Measurements from ENCODE around the gene RANBP1. TPM values are rescaled to one million over a fixed set of nuclear protein-coding genes. Genes with fewer than 3 reads are reported as not detected.

Gene RANBP1
- total and polyA plus RNA-seq, 11 donors = 29.3 to 85.3 (median 41.5) TPM

DNA sequence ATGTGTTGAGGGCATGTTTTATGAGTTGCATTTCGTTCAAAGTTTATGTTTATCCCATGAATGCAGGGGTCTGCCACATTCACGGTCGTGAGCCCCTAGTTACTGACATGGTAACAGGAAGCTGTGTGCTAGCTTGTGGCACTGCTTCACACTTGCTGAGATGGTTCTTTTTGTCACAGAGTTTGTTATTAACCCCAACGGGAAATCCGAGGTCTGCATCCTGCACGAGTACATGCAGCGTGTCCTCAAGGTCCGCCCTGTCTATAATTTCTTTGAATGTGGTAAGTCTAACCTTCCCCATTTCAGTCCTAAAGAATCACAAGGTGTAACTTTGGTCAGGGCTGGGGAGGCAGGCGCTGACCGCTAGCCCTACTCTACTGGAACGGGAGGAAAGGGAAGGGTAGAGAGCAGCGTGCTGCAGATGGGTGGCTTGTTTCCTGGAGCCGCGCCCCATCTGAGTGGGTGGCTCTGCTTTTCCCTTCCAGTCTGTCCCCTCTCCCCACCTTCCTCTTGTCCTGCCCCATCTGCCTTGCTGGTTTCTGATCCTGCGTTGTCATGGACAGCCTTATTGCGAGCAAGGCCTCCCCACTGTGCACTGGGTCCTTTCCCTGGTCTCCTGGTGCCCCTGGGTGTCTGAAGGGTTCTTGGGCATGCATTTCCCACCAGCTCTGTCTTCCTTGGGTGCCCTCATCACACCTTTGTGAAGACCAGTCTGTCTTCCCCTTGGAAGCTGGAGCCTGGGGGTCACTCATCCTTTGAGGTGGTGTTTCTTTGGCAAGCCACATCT lies 24.0 kb upstream of the RANBP1 start:
- H3K36me3 ChIP-seq = peaks cover 6 to 100% (median 100%) of the 10 kb centered on the region in 9 donors
- peak overlapping the region in 1 of 12 donors; percentile 9 for H3K27ac ChIP-seq
- 92 to 95% (median 93%) methylated on average over 16 of the region's 16 CpGs for WGBS, 4 donors
- ATAC-seq (no peak), DNase-seq (peak in 2 of 5 donors; percentile 4 to 9)
- H3K4me1 ChIP-seq = peaks cover 0 to 13% (median 3%) of the 10 kb centered on the region in 12 donors
- peaks cover 0 to 7% (median 0%) of the 10 kb centered on the region in 12 donors for H3K9me3 ChIP-seq
- no peaks in the 10 kb centered on the region for H3K27me3 ChIP-seq
- TF ChIP-seq, protein P1, sequence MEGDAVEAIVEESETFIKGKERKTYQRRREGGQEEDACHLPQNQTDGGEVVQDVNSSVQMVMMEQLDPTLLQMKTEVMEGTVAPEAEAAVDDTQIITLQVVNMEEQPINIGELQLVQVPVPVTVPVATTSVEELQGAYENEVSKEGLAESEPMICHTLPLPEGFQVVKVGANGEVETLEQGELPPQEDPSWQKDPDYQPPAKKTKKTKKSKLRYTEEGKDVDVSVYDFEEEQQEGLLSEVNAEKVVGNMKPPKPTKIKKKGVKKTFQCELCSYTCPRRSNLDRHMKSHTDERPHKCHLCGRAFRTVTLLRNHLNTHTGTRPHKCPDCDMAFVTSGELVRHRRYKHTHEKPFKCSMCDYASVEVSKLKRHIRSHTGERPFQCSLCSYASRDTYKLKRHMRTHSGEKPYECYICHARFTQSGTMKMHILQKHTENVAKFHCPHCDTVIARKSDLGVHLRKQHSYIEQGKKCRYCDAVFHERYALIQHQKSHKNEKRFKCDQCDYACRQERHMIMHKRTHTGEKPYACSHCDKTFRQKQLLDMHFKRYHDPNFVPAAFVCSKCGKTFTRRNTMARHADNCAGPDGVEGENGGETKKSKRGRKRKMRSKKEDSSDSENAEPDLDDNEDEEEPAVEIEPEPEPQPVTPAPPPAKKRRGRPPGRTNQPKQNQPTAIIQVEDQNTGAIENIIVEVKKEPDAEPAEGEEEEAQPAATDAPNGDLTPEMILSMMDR (IDR thresholded peaks at IDR 0.05) = no peak
- no peak for TF ChIP-seq POLR2A (IDR thresholded peaks at IDR 0.05)
- intact Hi-C loops (cut with DNase I) = loop anchor here in 1 of 10 donors (5.0 kb wide), 1 partner anchor 70 kb away; the partner anchor contains the start of gene TANGO2
- H3K4me3 ChIP-seq = no peak overlapping the region

DNA sequence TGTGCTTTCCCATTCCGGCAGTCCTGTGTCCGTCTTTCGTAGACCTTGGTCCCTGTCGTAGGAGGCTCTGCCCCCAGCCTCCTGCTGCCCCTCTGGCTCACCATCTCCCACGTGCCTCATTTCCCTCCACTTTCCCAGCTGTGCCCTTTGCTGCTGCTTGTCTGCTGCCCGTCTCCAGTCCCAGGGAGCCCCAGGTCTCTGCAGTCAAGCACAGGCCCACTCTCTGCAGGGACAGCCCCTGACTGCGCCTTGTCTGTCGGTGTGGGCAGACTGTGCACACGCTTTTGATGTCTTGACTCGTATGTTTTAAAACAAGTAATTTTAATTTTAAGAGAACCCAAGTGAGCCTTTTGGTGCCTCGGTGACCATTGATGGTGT lies 23.4 kb upstream of the RANBP1 start:
- Histone ChIP-seq H3K27me3 (no peaks in the 10 kb centered on the region), H3K9me3 (peaks cover 0 to 11% (median 0%) of the 10 kb centered on the region in 12 donors), H3K27ac (peak overlapping the region in 2 of 12 donors; percentile 9 to 73), H3K4me1 (peaks cover 0 to 13% (median 3%) of the 10 kb centered on the region in 12 donors), H3K36me3 (peaks cover 6 to 100% (median 100%) of the 10 kb centered on the region in 9 donors), H3K4me3 (no peak overlapping the region)
- DNase-seq (peak in 2 of 5 donors; percentile 15 to 17), ATAC-seq (no peak)
- TF ChIP-seq, protein P1 (IDR thresholded peaks at IDR 0.05) = no peak
- TF ChIP-seq POLR2A (IDR thresholded peaks at IDR 0.05) = no peak
- 91 to 94% (median 93%) methylated on average over 11 of the region's 11 CpGs for WGBS, 4 donors
- intact Hi-C loops (cut with DNase I) = loop anchor here in 1 of 10 donors (5.0 kb wide), 1 partner anchor 70 kb away; the partner anchor contains the start of gene TANGO2

DNA sequence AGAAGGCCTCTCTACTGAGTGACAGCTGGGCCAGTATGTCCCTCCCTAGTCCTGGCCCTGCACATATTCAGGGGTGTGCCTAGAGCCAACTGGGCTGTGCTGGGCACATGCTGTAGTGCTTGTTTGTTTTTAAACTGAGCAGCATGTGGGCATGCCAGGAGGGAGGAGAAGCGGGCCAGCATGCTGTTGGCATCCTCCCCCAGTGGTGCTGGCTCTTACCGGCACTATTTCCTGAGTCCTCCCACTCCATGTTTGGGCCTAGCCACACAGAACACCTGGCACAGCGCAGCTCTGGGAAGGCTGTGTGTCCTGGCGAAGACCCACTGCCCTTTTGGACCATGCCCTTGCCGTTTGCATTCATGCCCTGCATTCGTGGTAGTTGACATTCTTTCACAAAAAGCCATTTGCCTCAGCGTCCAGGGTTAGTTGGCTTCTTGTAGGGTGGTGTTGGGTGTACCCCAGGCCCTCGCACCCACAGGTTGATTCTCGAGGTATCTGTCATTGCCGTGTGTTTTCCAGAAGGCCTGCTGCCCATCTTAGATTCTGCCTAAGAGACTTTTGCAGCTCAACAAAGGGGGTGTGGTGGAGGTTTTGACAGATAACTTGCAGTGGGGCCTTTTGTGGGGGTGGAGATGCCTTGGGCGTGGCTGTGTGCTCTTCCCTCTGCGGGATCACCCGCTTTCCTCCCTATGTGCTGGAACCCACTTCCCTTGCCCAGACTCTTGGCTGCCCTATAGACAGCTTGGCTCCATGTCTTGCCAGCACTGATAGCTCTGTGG lies 22.3 kb upstream of the RANBP1 start:
- WGBS, 4 donors = 67 to 86% (median 77%) methylated on average over 13 of the region's 13 CpGs
- intact Hi-C loops (cut with DNase I) = loop anchor here in 1 of 10 donors (5.0 kb wide), 1 partner anchor 71 kb away; the partner anchor contains the start of gene TANGO2
- Histone ChIP-seq H3K4me1 (peaks cover 0 to 13% (median 3%) of the 10 kb centered on the region in 12 donors), H3K9me3 (peaks cover 0 to 11% (median 0%) of the 10 kb centered on the region in 12 donors), H3K27ac (peak overlapping the region in 10 of 12 donors; percentile 9 to 73 (median 46)), H3K36me3 (peaks cover 6 to 100% (median 100%) of the 10 kb centered on the region in 9 donors), H3K27me3 (no peaks in the 10 kb centered on the region), H3K4me3 (no peak overlapping the region)
- no peak for TF ChIP-seq POLR2A (IDR thresholded peaks at IDR 0.05)
- TF ChIP-seq, protein P1 (IDR thresholded peaks at IDR 0.05) = no peak
- ATAC-seq = peak; percentile 98 to 99 (median 99)
- DNase-seq = peak in 4 of 5 donors; percentile 73 to 89 (median 82)
